GDM1 (cell line): ENCODE measurements around the gene UBE2V1.

Experiments
- DNase-seq: peaks from one replicate; lab custom pipeline; 2025; lab: John Stamatoyannopoulos, UW

Gene UBE2V1

DNA sequence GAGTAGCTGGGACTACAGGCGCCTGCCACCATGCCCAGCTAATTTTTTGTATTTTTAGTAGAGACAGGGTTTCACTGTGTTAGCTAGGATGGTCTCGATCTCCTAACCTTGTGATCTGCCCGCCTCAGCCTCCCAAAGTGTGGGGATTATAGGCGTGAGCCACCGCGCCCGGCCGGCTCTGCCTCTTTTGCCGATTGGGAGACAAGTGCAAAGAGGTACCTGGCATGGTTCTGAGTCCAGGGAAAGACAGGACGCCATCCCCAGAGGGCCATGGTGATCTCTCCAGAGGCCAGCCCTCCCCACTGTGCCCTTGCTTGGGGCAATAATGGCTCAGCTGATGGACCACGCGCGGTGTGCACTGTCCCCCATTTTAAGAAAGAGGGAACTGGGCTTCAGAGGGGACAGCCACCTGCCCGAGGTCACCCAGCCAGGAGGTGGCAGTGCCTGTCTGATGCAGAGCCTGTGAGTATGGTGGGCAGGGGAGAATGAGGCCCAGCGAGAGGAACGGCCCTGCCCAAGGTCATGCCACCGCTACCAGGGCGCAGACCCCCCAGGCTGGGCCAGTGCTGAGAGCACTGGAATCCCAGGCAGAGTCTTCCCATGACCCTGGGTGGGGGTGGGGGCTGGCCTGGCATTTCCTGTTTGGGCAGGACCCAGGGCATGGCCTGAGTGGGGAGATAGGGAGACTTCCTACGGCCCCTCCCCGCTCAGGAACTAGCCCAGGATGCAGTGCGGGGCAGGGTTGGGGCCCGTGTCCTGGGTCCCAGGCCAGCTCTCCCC is 69.2 kb downstream of the UBE2V1 start:
- DNase-seq = no peak

- DNase-seq = no peak
These were observed 70.3 kb downstream of the UBE2V1 start for GRCh38 chr20:50042370-50043313.

GRCh38 chr20:50041246-50041873 is 71.6 kb downstream of the UBE2V1 start:
- DNase-seq = no peak

DNA sequence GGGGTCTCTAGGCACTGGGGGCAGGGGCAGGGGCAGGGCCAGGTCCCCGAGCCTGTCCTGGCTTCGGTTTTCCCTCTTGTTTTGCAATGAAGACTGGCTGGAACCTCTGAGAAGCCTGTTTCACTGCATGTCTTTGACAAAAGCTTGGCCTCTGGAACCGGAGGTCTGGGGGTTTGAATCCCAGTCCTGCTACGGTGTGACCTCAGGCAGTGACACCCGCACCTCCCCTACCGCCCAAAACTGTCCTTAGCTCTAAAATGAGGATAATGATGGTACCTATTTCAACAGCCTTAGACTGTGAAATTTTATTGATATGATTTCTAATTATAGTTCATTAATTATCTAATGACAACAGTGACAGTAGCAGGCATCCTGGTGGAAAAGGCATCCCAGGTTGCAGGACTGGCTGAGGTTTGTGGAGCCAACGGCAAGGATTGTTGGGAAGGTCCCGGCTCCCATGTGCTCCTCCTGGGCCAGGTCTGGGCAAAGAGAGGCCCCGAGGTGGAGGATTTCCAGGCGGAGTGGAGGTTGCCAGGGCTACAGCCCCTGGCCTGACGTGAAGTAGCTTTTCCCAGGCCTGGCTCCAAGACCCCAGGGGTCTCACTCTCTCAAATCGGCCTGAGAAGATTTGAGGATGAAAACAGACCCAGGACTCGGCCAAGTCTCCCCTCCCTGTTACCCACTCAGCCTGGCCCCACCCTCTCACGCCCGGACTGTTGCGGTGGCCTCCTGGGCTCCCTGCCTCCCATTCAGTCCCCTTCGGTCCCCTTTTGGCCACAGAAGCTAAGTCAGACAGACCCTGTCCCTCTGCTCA is 72.3 kb downstream of the UBE2V1 start:
- no peak for DNase-seq

- no peak for DNase-seq
These were observed 73.1 kb downstream of the UBE2V1 start for GRCh38 chr20:50039706-50040431.

- no peak for DNase-seq
These were observed 74.4 kb downstream of the UBE2V1 start for GRCh38 chr20:50038574-50038991.

DNA sequence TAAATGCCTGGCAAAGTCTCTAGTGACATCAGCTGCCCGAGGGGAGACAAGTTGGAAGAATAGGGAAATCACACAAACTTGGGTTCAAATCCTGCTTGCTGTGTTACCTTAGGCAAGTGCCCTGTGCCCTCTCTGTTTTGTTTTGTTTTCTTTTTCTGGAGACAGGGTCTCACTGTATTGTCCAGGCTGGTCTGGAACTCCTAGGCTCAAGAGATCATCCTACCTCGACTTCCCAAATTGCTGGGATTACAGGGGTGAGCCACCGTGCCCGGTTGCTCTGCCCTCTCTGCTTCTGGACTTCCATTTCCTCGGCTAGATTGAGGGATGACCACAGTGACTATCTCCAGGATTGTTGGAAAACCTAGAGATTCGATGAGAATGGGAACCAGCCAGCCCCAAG is 74.8 kb downstream of the UBE2V1 start:
- no peak for DNase-seq

GRCh38 chr20:50037575-50037974 is 75.4 kb downstream of the UBE2V1 start:
- DNase-seq = no peak

DNA sequence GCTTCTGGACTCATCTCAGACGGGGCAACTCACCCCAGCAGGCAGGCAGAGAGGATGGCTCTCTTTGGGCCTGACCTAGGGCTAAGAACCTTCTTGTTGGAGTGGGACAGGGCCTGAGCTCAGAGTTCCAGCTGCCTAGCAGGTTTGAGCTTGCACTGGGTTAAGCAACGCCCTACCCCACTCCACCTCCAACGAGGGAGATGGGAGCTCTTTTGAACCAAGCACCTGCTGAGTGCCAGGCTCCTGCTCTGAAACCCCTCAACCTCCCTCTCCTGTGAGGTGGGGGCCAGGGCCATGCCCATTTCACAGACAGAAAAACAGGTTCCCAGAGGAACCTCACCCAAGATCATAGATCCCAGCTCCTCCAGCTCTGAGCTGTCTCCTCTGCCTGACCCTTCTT is 75.8 kb downstream of the UBE2V1 start:
- DNase-seq = no peak

DNA sequence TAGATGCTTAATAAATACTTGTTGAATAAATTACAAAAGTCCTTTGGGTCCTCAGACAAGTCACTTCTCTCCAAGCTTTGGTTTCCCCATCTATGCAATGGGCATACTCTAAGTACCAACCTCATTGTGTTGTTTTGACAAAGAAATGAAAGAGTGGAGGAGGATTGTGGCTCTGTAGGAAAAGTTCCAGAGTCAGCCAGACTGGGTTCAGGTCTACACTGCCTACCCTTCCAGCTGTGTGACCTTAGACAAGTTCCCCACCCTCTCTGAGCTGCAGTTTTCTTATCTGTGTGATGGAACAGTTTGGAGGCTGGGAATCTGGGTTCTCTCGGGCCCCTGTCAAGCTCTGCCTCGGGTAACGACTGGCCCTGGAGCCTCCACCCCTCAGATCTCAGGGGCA is 76.2 kb downstream of the UBE2V1 start:
- DNase-seq = no peak

DNA sequence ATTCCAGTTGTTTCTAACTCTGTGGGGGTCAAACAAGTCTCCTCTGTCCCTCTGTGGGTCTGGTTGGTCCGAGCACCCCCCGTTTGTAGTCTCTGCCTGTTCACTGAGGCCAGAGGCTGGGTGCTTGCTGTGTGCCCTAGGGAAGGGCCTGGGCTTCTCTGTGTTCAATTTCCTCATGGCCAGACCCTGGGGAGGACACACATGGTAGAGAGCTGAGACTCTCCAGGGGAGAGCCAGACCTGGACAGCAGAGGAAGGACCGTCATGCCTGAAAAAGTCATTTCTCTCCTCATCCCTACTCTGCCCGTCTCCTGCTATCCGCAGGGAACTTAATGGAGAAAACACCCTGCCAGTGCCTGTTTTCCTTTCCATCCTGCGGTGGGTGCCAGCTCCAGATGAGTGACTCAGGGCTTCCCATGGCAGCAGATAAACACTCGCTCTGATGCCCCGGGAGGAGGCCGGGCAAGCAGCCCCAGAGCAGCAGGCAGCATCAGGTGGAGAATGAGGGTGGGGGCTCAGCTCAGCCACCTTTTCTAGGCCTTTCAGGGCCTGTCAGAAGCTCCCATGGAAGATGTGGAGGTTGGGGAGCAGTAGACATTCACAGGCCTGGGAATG is 78.3 kb downstream of the UBE2V1 start:
- DNase-seq = no peak

- DNase-seq = no peak
These were observed 79.8 kb downstream of the UBE2V1 start for GRCh38 chr20:50032955-50033666.
